Esophagus squamous epithelium (tissue), 5 donors: ENCODE data around the gene VCAN. TPM values are rescaled to one million over a fixed set of nuclear protein-coding genes. Genes with fewer than 3 reads are reported as not detected.

Source experiments
- DNase-seq: peaks from one replicate; lab custom pipeline; 2025; lab: John Stamatoyannopoulos, UW
- H3K27ac ChIP-seq, 4 donors: fragments of 200-600 bp; sonication (generic); one replicate each; pipeline ENCODE4 v1.5.1; 2016 to 2019; ENCODE audit warnings: mild to moderate bottlenecking in 1 of 4
- H3K27me3 ChIP-seq, 4 donors: fragments of 200-600 bp; sonication (generic); 1 replicate in 3 of 4; 2 replicates in 1 of 4; pipeline versions ENCODE4 v1.5.1 to v1.6.0; 2017 to 2021; ENCODE audit warnings: antibody characterized with exemption in 1 of 4
- H3K36me3 ChIP-seq, 3 donors: fragments of 200-600 bp; sonication (generic); one replicate each; pipeline ENCODE4 v1.5.1; 2016 to 2019
- H3K4me1 ChIP-seq, 3 donors: fragments of 200-600 bp; sonication (generic); one replicate each; pipeline ENCODE4 v1.5.1; 2017 to 2019
- H3K4me3 ChIP-seq, 4 donors: fragments of 200-600 bp; sonication (generic); 1 replicate in 3 of 4; 2 replicates in 1 of 4; pipeline ENCODE4 v1.5.1; 2016 to 2019; ENCODE audit warnings: mild to moderate bottlenecking in 2 of 4, moderate library complexity in 1 of 4
- H3K9me3 ChIP-seq, 3 donors: fragments of 200-600 bp; sonication (generic); one replicate each; pipeline ENCODE4 v1.5.1; 2016 to 2019
- CTCF ChIP-seq, 6 experiments: fragments of 450-650 bp in 4 of 6; fragments of 200-600 bp in 2 of 6; sonication (generic) in 2 of 6; IDR thresholded peaks; one replicate each; pipeline ENCODE4 v1.5.1; 2016 to 2019; ENCODE audit warnings: antibody characterized with exemption in 6 of 6, mild to moderate bottlenecking in 4 of 6, moderate library complexity in 4 of 6
- POLR2A ChIP-seq, 4 donors: fragments of 450-650 bp; IDR thresholded peaks; one replicate each; pipeline ENCODE4 v1.6.1; 2017; ENCODE audit warnings: antibody characterized with exemption in 4 of 4, mild to moderate bottlenecking in 4 of 4, moderate library complexity in 3 of 4
- WGBS, 2 donors: methylation state at CpG; one replicate each; pipeline ENCODE4 v1.1.5; 2018; 5-methylcytosine and 5-hydroxymethylcytosine counted together
- intact Hi-C: fragments of 100-400 bp; cut with DNase I; formaldehyde crosslinking; loops from one replicate; pipeline ENCODE4 v1.15.0; 2022
- total RNA-seq, 4 donors: library from RNA; depleted of rRNA; stranded (reverse); fragments of >200 nt; gene quantifications; one replicate each; pipeline ENCODE4 v1.1.0, GENCODE V29; 2016
- donor health status: DM: yes; HTN: yes; CAD: no.

VCAN gene
- total RNA-seq, 4 donors from 2014 or later = 0.30 to 36.1 (median 7.2) TPM

DNA sequence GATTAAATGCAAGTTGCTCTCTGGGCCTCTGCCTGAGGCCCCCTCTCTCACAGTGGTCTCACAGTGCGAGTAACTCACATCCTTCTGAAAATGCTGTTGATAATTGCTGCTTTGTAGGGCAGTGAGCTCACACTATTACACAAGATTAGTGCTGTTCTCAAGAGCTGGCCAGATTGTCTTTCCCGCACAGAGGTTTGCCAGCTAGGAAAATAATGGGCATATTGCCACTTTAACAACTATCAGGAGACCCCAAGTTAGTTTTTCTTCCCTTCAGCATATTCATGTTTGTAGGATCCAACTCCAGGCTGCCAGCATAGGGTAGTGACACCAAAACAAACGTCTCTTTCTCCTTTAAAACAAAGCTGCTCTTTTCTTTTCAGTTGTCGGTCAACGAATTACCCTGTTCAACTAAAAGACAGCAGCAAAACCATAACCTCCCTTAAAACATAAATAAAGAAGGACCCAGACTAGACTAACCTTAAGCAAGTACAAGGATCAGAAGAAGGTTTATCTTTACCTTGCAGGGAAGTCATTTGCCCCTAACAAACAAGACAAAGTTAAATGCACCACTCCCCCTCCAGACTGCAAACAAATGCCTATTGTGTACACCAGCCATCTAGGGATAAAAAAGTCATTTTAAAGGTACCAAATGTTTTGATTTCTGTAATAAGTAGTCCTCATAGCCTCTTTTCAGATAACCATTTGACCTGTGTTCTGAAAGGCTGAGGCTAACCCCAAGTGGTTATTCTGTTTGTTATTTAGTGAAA, 91.4 kb downstream of the VCAN start:
- no peak for TF ChIP-seq CTCF (IDR thresholded peaks at IDR 0.05)
- TF ChIP-seq POLR2A (IDR thresholded peaks at IDR 0.05) = no peak
- Histone ChIP-seq H3K4me3 (no peak overlapping the region), H3K9me3 (no peaks in the 10 kb centered on the region), H3K27ac (peak overlapping the region in 3 of 4 donors; percentile 8 to 34 (median 19)), H3K36me3 (no peaks in the 10 kb centered on the region), H3K4me1 (peaks cover 0 to 7% (median 0%) of the 10 kb centered on the region in 3 donors), H3K27me3 (no peaks in the 10 kb centered on the region)
- intact Hi-C loops = loop anchor here (10.0 kb wide), 1 partner anchor 1208 kb away; no protein-coding TSS in a partner anchor
- WGBS, 2 donors = 43 to 76% methylated on average over 4 to 5 of the region's 5 CpGs
- no peak for DNase-seq

DNA sequence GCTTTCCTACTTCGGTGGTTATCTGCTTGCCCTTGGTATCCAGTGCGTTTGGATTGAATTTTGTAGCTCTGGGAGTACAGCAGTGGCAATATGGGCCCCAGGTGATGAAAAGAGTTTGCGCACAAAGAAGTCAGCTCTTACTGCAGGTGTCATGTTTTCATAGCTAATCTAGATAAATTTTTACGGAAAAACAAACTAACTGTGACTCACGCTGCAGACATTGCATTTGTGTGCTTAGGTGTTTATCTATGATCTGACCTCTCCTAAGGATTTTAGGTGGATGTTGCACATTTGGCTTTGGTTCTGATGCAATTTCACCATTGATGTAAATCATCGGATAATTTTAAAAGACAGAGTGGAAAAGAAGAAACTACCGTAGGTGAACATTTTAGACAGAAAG, 92.1 kb downstream of the VCAN start:
- TF ChIP-seq POLR2A (IDR thresholded peaks at IDR 0.05) (no peak), CTCF (IDR thresholded peaks at IDR 0.05) (no peak)
- H3K27ac ChIP-seq = no peak overlapping the region
- H3K4me3 ChIP-seq = no peak overlapping the region
- intact Hi-C loops = loop anchor here (10.0 kb wide), 1 partner anchor 1209 kb away; no protein-coding TSS in a partner anchor
- H3K36me3 ChIP-seq = no peaks in the 10 kb centered on the region
- H3K4me1 ChIP-seq = peaks cover 0 to 7% (median 0%) of the 10 kb centered on the region in 3 donors
- 42 to 49% methylated on average over 7 of the region's 7 CpGs for WGBS, 2 donors
- DNase-seq = no peak
- H3K9me3 ChIP-seq = no peaks in the 10 kb centered on the region
- no peaks in the 10 kb centered on the region for H3K27me3 ChIP-seq

DNA sequence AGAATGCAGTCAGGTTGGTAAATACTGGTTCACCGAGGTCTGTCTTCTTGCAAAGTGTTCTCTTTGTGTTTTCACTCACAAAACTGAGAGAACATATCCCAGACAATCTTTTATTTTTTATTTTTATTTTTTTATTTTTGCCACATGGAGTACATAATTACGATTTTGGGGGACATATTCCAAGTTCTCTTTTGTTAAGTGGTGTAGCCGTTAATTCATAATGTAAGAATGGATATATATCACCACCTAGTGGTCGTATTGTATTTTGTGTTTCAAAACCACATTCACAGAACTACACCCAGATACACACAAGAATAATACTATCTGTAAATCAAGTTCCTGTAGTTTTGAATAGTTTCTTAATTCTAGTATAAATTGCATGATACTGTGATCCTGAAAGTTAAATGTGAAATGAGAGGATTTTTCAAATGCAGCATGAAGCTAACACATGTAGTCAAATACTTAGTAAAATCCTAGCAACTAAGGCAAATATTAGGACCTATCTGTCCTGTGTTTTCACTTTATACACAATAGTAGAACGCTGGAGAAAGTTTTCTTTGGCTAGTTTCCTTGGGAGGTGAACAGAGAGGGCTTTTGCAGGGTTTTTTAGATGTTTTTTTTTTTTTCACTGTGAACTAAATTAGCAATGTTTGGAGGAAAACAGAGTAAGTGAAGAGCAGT, 92.7 kb downstream of the VCAN start:
- Histone ChIP-seq H3K27me3 (no peaks in the 10 kb centered on the region), H3K4me1 (peaks cover 0 to 7% (median 0%) of the 10 kb centered on the region in 3 donors), H3K27ac (no peak overlapping the region), H3K9me3 (no peaks in the 10 kb centered on the region), H3K36me3 (no peaks in the 10 kb centered on the region), H3K4me3 (no peak overlapping the region)
- TF ChIP-seq POLR2A (IDR thresholded peaks at IDR 0.05) = no peak
- TF ChIP-seq CTCF (IDR thresholded peaks at IDR 0.05) = peak; percentile 28 to 67 (median 56)
- no peak for DNase-seq
- intact Hi-C loops = loop anchor here (10.0 kb wide), 1 partner anchor 1209 kb away; no protein-coding TSS in a partner anchor
- WGBS, 2 donors = 18 to 22% methylated on average over 5 of the region's 5 CpGs

DNA sequence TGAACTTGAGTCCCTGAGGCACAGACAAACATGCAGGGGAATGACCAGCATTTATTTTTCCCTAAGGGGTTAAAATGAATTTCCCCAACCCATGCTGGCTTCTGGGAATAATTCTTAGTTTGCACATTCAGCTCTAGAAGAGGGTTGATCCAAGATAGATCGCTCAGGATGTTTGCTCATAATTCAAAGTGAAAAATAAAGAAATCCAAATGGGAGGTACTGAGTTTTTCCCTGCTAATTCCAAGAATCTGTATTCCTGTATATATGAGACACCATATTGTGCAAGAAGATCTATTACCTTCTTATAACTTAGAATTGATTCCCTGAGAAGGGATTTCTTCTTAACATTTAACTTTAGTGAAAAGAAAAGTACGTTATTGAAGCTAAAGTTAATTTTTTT, 96.2 kb downstream of the VCAN start:
- Histone ChIP-seq H3K4me1 (peaks cover 0 to 7% (median 0%) of the 10 kb centered on the region in 3 donors), H3K36me3 (no peaks in the 10 kb centered on the region), H3K9me3 (no peaks in the 10 kb centered on the region), H3K4me3 (no peak overlapping the region), H3K27ac (peak overlapping the region in 1 of 4 donors; percentile 22), H3K27me3 (no peaks in the 10 kb centered on the region)
- no peak for TF ChIP-seq CTCF (IDR thresholded peaks at IDR 0.05)
- TF ChIP-seq POLR2A (IDR thresholded peaks at IDR 0.05) = no peak
- intact Hi-C loops = loop anchor here (10.0 kb wide), 1 partner anchor 1213 kb away; no protein-coding TSS in a partner anchor
- no peak for DNase-seq
- 20 to 33% methylated on average over 2 of the region's 2 CpGs for WGBS, 2 donors

DNA sequence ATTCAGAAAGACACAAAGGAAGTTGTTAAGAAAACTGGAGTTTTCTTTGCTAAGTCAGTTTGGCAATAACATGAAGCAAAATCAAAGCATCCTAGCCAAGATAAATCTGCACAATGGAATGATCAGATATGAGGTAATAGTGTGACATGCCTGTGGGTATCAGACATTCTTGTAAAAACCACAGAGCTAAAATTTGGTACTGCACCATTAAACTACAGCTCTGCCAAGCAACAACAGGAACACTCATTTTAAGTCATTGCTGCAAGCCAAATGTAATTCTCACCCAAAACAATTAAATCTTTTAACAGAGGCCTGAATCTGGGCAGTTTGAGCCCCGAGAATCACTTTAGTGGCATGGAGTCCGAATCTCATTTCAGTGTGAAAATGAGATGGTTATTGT, 96.6 kb downstream of the VCAN start:
- Histone ChIP-seq H3K36me3 (no peaks in the 10 kb centered on the region), H3K4me1 (peaks cover 0 to 7% (median 0%) of the 10 kb centered on the region in 3 donors), H3K9me3 (no peaks in the 10 kb centered on the region), H3K27ac (no peak overlapping the region), H3K27me3 (no peaks in the 10 kb centered on the region), H3K4me3 (no peak overlapping the region)
- DNase-seq = no peak
- WGBS, 2 donors = 29 to 42% methylated on average over 2 of the region's 2 CpGs
- no peak for TF ChIP-seq CTCF (IDR thresholded peaks at IDR 0.05)
- TF ChIP-seq POLR2A (IDR thresholded peaks at IDR 0.05) = no peak
- intact Hi-C loops = loop anchor here (10.0 kb wide), 1 partner anchor 1213 kb away; no protein-coding TSS in a partner anchor
